Esophagus muscularis mucosa (tissue), 4 donors: ENCODE measurements around the gene SLC6A19.

Experiments used
- CTCF ChIP-seq, 3 experiments: fragments of 200-600 bp in 2 of 3; fragments of 450-650 bp in 1 of 3; sonication (generic) in 2 of 3; IDR thresholded peaks; one replicate each; pipeline ENCODE4 v1.5.1; 2017 to 2019; ENCODE audit warnings: antibody characterized with exemption in 3 of 3, mild to moderate bottlenecking in 2 of 3, moderate library complexity in 1 of 3
- EP300 ChIP-seq: sonication (generic); formaldehyde crosslinking; IDR thresholded peaks from one replicate; pipeline ENCODE4 v1.6.1; 2017; ENCODE audit warnings: antibody characterized with exemption
- POLR2A ChIP-seq: fragments of 450-650 bp; IDR thresholded peaks from one replicate; pipeline ENCODE4 v1.6.1; 2017; ENCODE audit warnings: antibody characterized with exemption, moderate library complexity, mild to moderate bottlenecking, low read depth
- POLR2AphosphoS5 ChIP-seq, 2 donors: sonication (generic); formaldehyde crosslinking; IDR thresholded peaks; one replicate each; pipeline ENCODE4 v1.6.1; 2017; ENCODE audit warnings: antibody characterized with exemption in 2 of 2

GRCh38 chr5:1195916-1196315 is 5.5 kb upstream of the SLC6A19 start:
- TF ChIP-seq POLR2A: no peak
- no peak for TF ChIP-seq CTCF (IDR thresholded peaks at IDR 0.05)
- TF ChIP-seq EP300: no peak
- no peak for TF ChIP-seq POLR2AphosphoS5 (IDR thresholded peaks at IDR 0.05)
